ENCODE measurements around the gene LATS1. TPM values are rescaled to one million over a fixed set of nuclear protein-coding genes. Genes with fewer than 3 reads are reported as not detected.

LATS1 gene
- total and polyA plus RNA-seq, 2 of the 8 experiments (the other 6 are each of a cell fraction or from before 2014, with no cell fraction given): 8.9 to 21.7 TPM

DNA sequence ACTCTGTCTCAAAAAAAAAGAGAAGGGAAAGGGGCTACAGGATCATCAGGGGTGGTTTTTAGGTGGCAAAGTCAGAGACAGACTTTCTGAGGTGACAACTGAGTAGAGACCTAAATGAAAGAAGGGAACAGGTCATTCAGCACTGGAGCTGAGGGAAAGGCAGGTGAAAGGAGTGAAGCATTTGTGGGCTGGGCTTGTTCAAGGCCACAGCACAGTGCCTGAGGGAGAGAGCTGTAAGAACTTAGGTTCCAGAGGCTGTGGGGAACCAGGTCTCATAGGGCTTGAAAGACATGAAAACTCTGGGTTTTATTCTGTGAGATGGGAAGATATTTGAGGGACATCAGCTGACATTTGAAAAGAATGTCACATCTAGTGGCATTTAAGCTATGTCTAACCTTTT lies 90.2 kb downstream of the LATS1 start (continued):
- TF ChIP-seq CHD7 (IDR thresholded peaks at IDR 0.05; ENCODE audit: insufficient replicate concordance, low read length) (no peak), TAF7 (optimal IDR thresholded peaks at IDR 0.05; ENCODE audit: borderline replicate concordance, low read depth, low read length) (no peak), SRF (IDR thresholded peaks at IDR 0.05; ENCODE audit: low read depth, low read length) (no peak), HDAC6 (IDR thresholded peaks at IDR 0.05; ENCODE audit: low read depth, low read length) (no peak), GABPA (IDR thresholded peaks at IDR 0.05; ENCODE audit: borderline replicate concordance, insufficient read depth, low read length) (no peak)

Measured in H1 (cell line).